PFSK-1 (cell line): Measurements from ENCODE around the gene AP4M1.

Source experiments
- POLR2AphosphoS5 ChIP-seq: IDR thresholded peaks from 2 replicates; pipeline ENCODE4 v1.6.1; 2012; ENCODE audit warnings: low read depth, mild to moderate bottlenecking, control low read depth, low read length, moderate library complexity
- TAF1 ChIP-seq: IDR thresholded peaks from 2 replicates; pipeline ENCODE4 v1.6.1; 2012; ENCODE audit warnings: low read length, control low read depth, borderline replicate concordance; ENCODE audit not compliant: insufficient read depth

- TF ChIP-seq TAF1 (no peak), POLR2AphosphoS5 (no peak)
Observed at GRCh38 chr7:100075418-100075817, 26.0 kb upstream of the AP4M1 start.
